HEK293T (cell line): ENCODE measurements around the gene MYH3.

ENCODE experiments used
- FOXA1 ChIP-seq: fragments of 450-650 bp; IDR thresholded peaks from 2 replicates; pipeline ENCODE4 v1.6.1; 2016; ENCODE audit warnings: mild to moderate bottlenecking
- FOXM1 ChIP-seq: fragments of 450-650 bp; IDR thresholded peaks from 2 replicates; pipeline ENCODE4 v1.6.1; 2017; ENCODE audit warnings: mild to moderate bottlenecking, borderline replicate concordance
- NFRKB ChIP-seq: fragments of 450-650 bp; IDR thresholded peaks from 2 replicates; pipeline ENCODE4 v1.6.1; 2016; ENCODE audit warnings: mild to moderate bottlenecking, moderate library complexity
- SUZ12 ChIP-seq: fragments of 450-650 bp; IDR thresholded peaks from 2 replicates; pipeline ENCODE4 v1.6.1; 2016; ENCODE audit warnings: mild to moderate bottlenecking

GRCh38 chr17:10651927-10652326 is 5.2 kb downstream of the MYH3 start:
- no peak for TF ChIP-seq FOXM1
- no peak for TF ChIP-seq FOXA1
- no peak for TF ChIP-seq NFRKB
- no peak for TF ChIP-seq SUZ12
